Measurements from ENCODE around the gene WNT11.

Gene WNT11

DNA sequence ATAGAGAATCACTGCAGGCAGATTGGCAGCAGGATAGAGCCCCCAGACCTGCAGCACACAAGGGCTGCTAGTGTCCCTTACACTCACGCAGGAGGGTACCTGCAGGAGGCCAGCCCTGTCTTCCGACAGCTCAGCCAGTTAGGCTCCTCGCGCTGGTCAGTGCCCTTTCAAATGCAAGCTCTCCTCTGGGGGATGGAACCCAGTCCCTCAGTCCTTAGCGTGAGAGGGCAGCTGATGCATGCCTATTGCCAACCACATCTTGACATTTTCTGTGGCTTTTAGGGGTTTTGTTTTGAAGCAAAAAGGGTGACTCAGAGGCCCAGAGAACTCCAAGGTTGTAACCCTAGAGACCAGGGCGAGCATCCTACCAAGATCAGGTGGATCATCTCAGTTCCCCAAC is 40.0 kb downstream of the WNT11 start:
- no peak for ATAC-seq (replicated peaks; ENCODE audit: extremely low read depth, poor library complexity, severe bottlenecking)

DNA sequence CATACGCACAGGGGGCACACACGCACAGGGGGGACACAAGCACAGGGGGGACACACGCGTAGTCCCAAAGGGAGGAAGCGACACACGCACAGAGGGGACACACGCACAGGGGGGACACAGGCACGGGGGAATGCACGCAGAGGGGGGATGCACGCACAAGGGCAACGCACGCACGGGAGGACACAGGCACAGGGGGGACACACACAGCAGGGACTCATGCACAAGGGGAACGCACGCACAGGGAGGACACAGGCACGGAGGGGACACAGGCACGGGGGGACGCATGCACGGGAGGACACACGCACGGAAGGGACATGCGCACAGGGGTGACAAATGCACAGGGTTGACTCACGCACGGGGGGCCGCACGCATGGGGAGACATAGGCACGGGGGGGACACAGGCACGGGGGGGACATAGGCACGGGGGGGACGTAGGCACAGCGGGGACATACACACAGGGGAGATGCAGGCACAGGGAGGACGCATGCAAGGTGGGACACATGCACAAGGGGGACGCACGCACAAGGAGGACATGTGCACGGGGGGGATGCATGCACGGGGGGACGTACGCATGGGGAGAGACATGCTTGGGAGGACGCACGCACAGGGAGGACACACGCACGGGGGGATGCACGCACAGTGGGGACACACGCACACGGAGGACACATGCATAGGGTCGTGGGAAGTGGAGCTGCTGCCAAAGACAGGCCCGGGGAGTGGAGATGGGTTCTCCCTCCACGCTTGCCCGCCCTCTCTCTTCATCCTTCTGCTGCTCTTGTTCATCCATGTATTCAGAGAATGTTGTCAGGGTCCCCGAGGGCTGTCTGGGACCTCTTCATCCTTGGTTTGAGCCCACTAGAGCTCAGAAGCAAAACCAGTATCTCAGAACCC is 41.2 kb downstream of the WNT11 start:
- ATAC-seq (replicated peaks; ENCODE audit: extremely low read depth, poor library complexity, severe bottlenecking) (no peak), DNase-seq (ENCODE audit: low spot score in 2 of 2) (no peak)
- no peaks in the 10 kb centered on the region for H3K9me3 Mint-ChIP-seq
- H3K27me3 Mint-ChIP-seq, result no peaks in the 10 kb centered on the region
- H3K4me1 Mint-ChIP-seq, result no peaks in the 10 kb centered on the region
- H3K27ac Mint-ChIP-seq (ENCODE audit: low read depth), result no peak overlapping the region
- H3K36me3 Mint-ChIP-seq (ENCODE audit: insufficient read depth), result no peaks in the 10 kb centered on the region
- H3K4me3 Mint-ChIP-seq, result no peak overlapping the region

More for the DNA sequence above, 40.0 kb downstream of the WNT11 start:
- no peaks in the 10 kb centered on the region for H3K36me3 Mint-ChIP-seq (ENCODE audit: insufficient read depth)
- no peaks in the 10 kb centered on the region for H3K9me3 Mint-ChIP-seq
- H3K4me3 Mint-ChIP-seq, result no peak overlapping the region
- no peaks in the 10 kb centered on the region for H3K4me1 Mint-ChIP-seq
- no peaks in the 10 kb centered on the region for H3K27me3 Mint-ChIP-seq
- H3K27ac Mint-ChIP-seq (ENCODE audit: low read depth), result no peak overlapping the region
- no peak for DNase-seq (ENCODE audit: low spot score in 2 of 2)

DNA sequence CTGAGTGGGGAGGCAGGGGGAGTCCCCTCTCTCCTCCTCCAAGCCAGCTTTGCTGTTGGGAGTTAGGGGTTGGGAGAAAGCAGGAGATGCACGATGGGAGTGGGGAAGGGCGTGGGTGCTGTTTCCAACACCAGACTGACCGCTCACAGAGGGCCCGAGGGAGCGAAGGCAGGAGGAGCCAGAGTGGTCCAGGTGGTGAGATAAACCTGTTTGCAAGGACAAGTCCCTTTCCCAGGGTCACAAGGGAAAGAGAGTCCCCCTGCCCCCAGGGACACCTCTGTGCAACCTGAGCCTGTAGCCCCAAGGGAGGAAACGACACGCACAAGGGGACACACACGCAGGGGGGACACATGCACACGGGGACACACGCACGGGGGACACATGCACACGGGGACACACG is 42.2 kb downstream of the WNT11 start:
- DNase-seq (ENCODE audit: low spot score in 2 of 2), result no peak
- no peaks in the 10 kb centered on the region for H3K27me3 Mint-ChIP-seq
- no peak overlapping the region for H3K4me3 Mint-ChIP-seq
- H3K4me1 Mint-ChIP-seq, result no peaks in the 10 kb centered on the region
- H3K27ac Mint-ChIP-seq (ENCODE audit: low read depth), result no peak overlapping the region
- no peak for ATAC-seq (replicated peaks; ENCODE audit: extremely low read depth, poor library complexity, severe bottlenecking)
- H3K36me3 Mint-ChIP-seq (ENCODE audit: insufficient read depth), result no peaks in the 10 kb centered on the region
- no peaks in the 10 kb centered on the region for H3K9me3 Mint-ChIP-seq

DNA sequence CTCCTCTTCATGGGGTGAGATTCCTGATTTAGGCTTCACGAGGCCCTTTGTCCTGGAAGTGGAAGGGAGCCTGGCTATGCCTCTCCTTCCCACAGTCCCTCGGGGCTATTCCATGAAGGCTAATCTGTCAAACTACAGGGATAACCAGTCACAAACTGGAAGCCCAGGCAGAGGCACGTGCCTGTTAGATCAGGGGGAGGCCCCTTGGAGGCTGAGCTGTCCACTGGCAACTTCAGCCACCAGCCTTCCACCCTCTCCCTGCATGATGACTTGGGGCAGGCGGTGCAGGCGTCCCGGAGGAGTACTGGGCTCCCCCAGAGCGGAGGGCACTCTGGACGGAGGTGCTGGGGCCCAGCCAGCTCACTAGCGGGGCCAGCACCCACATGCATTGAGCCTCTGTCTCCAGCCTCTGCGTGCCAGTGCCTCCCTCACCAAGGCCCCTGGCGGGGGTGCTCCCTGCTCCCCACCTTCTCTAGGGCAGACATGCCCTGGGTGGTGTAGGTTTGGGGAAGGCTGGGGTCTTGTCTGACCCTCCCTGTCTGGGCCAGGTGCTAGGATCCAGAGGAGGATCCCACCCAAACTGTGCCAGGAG is 42.9 kb downstream of the WNT11 start:
- Mint-ChIP-seq H3K4me1 (no peaks in the 10 kb centered on the region), H3K36me3 (ENCODE audit: insufficient read depth) (no peaks in the 10 kb centered on the region), H3K4me3 (no peak overlapping the region), H3K27me3 (no peaks in the 10 kb centered on the region), H3K27ac (ENCODE audit: low read depth) (no peak overlapping the region), H3K9me3 (no peaks in the 10 kb centered on the region)
- DNase-seq (ENCODE audit: low spot score in 2 of 2) (no peak), ATAC-seq (replicated peaks; ENCODE audit: extremely low read depth, poor library complexity, severe bottlenecking) (no peak)

DNA sequence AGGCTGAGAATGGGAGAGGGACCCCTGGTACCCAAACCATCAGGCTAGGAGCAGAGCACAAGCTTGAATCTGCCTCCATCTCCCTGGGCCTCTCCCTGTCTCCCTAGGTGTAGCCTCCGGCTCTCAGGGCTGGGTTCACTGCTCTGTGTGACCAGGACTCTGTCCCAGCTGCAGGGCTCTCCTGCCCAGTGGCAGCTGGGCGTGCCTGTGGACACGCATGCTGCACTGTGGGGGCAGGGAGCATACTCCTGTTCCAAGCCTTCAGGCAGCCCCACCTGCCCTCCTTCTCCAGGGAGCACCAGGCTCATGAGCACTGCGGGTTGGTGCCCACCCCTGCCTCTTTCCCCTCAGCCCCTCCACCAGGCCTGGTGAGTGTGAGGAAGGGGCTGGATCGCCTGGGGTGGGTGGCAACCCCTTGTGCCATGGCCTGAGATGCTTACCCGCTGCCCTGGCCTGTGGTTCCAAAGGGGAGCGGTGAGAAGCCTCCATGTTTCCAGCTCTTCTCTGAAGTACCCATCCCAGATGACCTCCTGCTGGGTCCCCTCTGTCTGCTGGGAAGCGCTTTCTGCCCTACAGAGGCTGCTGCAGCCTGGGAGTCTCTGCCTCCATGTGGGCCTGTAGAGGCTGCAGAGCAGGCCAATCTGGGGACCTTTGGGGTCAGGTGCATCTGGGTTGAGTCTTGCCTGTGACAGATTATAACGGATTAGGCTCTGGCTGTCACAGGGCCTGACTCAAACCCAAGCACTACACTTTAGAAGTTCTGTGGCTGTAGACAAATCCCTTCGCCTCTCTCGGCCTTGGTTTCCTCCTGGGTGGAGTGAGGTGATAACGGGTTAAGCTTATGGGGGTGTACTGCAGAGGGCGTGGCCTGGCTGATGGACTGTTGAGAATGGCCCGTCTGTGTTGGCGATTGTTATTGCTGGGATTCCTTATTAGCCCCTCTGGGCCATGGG is 43.7 kb downstream of the WNT11 start:
- ATAC-seq (replicated peaks; ENCODE audit: extremely low read depth, poor library complexity, severe bottlenecking) (no peak), DNase-seq (ENCODE audit: low spot score in 2 of 2) (no peak)
- Mint-ChIP-seq H3K27me3 (no peaks in the 10 kb centered on the region), H3K9me3 (no peaks in the 10 kb centered on the region), H3K36me3 (ENCODE audit: insufficient read depth) (no peaks in the 10 kb centered on the region), H3K27ac (ENCODE audit: low read depth) (no peak overlapping the region), H3K4me3 (no peak overlapping the region), H3K4me1 (no peaks in the 10 kb centered on the region)

DNA sequence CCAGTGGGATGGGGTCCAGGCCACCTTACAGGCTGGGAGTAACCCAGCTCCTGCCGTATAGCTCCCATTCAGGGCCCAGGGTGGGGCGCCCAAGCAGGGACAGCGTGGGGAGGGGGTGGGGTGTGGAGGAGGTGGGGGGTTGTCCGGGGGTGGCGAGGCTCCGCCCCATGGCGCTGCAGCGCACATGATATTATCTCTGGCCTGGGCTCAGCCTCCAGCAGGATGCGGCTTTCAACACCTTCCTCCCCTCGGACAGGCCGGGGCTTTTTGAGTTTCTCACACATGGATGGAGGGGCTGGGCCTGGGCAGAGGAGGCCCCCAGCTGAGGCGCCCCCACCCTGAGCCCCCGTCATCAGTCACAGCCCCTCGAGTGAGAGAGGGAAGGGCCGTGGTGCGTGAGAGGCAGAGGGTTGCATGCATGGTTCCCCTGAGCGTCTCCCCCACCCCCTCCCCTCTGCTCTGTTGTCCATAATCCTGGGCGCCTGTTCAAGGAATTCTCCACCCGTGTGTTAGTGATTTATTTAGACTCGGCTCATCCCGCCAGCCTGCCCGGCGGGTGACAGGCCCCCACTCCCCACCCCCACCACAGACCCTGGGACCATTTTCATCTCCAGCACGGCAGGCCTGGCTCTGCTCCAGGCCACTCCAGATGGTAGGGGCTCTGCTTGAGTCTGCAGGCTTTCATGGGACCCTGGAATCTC is 44.9 kb downstream of the WNT11 start:
- DNase-seq (ENCODE audit: low spot score in 2 of 2) (no peak), ATAC-seq (replicated peaks; ENCODE audit: extremely low read depth, poor library complexity, severe bottlenecking) (peak; percentile 36)
- no peaks in the 10 kb centered on the region for H3K36me3 Mint-ChIP-seq (ENCODE audit: insufficient read depth)
- H3K9me3 Mint-ChIP-seq, result no peaks in the 10 kb centered on the region
- H3K4me3 Mint-ChIP-seq, result no peak overlapping the region
- H3K4me1 Mint-ChIP-seq, result no peaks in the 10 kb centered on the region
- peak overlapping the region; percentile 41 for H3K27ac Mint-ChIP-seq (ENCODE audit: low read depth)
- H3K27me3 Mint-ChIP-seq, result no peaks in the 10 kb centered on the region

DNA sequence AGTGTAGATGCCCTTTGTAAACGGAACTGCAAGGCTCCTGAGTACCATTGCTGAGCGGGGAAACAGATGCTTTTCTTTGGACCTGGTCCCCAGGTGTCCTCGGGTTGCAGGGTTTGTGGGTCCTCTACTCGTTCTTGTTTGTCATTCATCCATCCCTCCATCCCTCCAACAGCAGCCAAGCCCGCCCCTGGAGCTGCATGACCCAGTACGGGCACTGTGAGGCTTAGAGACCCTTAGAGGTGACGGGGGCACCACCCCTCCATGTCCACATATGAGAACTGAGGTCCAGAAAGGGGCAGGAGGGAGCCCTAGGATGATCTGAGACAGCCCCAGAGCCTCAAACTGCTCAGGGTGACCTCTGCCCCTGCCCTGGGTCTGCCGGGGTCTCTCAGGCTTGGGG is 45.4 kb downstream of the WNT11 start:
- no peaks in the 10 kb centered on the region for H3K9me3 Mint-ChIP-seq
- DNase-seq (ENCODE audit: low spot score in 2 of 2) (no peak), ATAC-seq (replicated peaks; ENCODE audit: extremely low read depth, poor library complexity, severe bottlenecking) (no peak)
- H3K4me1 Mint-ChIP-seq, result no peaks in the 10 kb centered on the region
- no peaks in the 10 kb centered on the region for H3K36me3 Mint-ChIP-seq (ENCODE audit: insufficient read depth)
- H3K27ac Mint-ChIP-seq (ENCODE audit: low read depth), result peak overlapping the region; percentile 41
- no peak overlapping the region for H3K4me3 Mint-ChIP-seq
- H3K27me3 Mint-ChIP-seq, result no peaks in the 10 kb centered on the region

DNA sequence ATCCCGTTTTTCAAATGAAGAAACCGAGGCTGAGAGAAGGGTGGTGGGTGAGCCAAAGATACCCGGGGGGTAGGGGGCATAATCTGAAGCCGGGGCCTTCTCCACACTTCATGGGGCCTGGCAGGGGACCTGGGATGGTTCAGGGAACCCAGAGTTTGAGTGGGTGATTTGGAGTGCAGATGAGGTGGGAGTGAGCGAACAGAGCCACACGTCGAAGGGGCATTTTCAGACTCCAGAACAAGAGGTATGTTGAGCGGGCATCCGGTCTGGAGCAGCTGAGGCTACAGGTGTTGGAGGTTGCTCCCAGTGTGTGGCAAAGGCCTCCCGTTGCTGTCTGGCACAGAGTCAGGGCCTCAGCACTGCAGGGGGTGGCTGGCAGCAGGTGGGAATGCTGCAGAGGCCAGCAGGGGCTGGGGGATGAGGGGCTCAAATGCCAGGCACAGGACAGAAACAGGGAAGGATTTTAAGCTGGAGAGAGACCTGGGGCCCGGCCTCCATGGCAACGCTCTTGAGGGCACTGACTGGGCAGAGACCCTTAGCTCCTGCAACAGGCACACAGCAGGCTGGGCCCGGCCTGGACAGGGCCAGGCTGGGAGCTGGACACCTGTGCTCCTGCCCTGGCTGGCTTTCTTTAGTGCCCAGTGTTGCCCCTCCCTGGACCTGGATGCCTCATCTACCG is 46.2 kb downstream of the WNT11 start:
- H3K9me3 Mint-ChIP-seq, result no peaks in the 10 kb centered on the region
- H3K4me3 Mint-ChIP-seq, result no peak overlapping the region
- no peak for DNase-seq (ENCODE audit: low spot score in 2 of 2)
- no peaks in the 10 kb centered on the region for H3K4me1 Mint-ChIP-seq
- no peak overlapping the region for H3K27ac Mint-ChIP-seq (ENCODE audit: low read depth)
- no peaks in the 10 kb centered on the region for H3K36me3 Mint-ChIP-seq (ENCODE audit: insufficient read depth)
- no peaks in the 10 kb centered on the region for H3K27me3 Mint-ChIP-seq
- no peak for ATAC-seq (replicated peaks; ENCODE audit: extremely low read depth, poor library complexity, severe bottlenecking)

DNA sequence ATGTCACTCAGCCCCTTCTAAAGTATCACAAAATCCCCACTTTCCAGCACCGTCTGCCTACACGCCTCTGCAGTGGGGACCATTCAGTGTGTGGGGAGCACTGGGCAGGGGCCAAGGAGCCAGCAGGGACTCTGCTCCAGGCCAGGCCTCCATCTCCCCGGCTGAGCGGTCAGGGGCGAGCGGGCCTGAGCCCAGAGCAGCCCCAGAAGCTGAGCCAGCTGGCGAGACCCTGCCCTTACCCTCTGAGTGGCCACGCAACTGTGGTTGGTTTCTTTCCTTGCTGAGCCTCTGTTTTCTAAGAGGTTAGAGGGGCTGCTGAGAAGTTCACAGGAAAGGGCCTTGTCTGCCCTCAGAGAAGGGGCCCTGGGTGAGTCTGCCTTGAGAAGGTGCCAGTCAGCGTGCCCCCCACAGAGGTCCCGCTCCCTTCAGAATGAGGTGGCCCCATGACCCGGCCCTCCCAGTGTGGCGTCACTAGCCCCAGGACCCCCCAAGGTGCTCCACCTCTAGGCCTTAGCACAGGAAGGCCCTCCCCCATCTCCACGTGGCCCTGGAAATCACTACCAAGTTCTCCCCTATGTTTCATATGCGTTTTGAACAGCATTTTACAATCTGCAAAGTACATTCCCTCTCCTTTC is 46.9 kb downstream of the WNT11 start:
- Mint-ChIP-seq H3K4me3 (no peak overlapping the region), H3K9me3 (no peaks in the 10 kb centered on the region), H3K36me3 (ENCODE audit: insufficient read depth) (peaks cover under 1% of the 10 kb centered on the region), H3K4me1 (peaks cover 2% of the 10 kb centered on the region), H3K27me3 (no peaks in the 10 kb centered on the region), H3K27ac (ENCODE audit: low read depth) (no peak overlapping the region)
- DNase-seq (ENCODE audit: low spot score in 2 of 2) (no peak), ATAC-seq (replicated peaks; ENCODE audit: extremely low read depth, poor library complexity, severe bottlenecking) (no peak)

DNA sequence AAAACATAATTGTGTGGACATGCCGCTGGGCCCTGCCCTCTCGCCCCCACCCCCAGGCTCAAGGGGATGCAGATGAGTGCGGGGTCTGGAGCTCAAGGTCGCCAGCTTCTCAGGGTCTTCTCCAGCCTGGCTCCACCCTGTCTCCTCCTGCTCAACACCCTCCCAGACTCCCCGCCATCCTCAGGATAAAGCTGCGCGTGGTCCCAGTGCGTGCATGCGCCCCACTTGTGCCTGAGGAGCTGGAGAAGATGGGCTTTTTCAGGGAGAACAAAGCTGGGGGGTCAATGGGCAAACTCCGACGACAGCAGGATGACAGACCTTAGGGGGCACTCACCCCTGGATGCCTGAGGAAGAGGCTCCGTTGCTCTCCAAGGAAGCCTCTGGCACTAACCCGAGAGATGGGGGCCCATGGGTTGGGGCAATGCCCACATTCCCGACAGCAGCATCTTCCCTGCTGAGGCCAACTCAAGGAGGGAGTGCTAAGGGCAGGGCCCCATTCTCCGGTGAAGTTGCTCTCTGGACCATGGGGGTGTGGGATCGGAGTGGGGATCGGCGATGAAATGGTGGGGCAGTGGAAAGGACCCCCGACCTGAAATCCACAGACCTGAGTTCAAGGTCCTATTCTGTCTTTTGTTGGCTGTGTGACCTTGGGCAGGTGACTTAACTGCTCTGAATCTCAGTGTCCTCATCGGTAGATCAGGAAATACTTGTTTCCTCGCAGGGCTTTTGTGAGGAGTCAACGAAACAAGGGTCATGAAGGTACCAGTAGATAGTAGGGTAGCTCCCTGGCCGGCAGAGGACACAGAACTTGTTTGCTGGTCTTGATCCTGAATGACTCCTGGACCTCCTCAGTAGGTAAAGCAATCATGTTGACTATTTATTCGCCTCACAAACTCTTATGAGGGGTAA is 47.7 kb downstream of the WNT11 start:
- Mint-ChIP-seq H3K27me3 (no peaks in the 10 kb centered on the region), H3K4me1 (peaks cover 9% of the 10 kb centered on the region), H3K9me3 (no peaks in the 10 kb centered on the region), H3K27ac (ENCODE audit: low read depth) (no peak overlapping the region), H3K4me3 (no peak overlapping the region), H3K36me3 (ENCODE audit: insufficient read depth) (peaks cover 2% of the 10 kb centered on the region)
- no peak for DNase-seq (ENCODE audit: low spot score in 2 of 2)
- ATAC-seq (replicated peaks; ENCODE audit: extremely low read depth, poor library complexity, severe bottlenecking), result no peak

DNA sequence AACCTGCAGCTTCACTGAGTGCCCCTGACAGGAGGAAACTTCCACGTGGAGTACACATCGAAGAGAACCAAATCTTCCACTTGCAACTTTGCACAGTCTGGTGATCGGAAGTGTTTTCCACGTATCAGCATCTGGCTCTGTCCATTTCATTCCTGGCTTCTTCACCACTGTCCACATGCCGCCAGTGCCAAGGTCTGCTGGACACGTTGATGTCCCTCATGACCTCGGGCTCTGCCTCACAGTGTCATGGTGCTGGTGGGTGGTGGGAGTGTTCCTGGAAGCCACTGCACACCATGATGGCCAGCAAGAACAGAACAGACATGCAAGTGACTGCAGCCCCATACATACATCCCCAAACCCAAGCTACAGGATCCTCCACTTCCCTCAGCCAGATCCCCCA is 48.4 kb downstream of the WNT11 start:
- H3K27me3 Mint-ChIP-seq, result no peaks in the 10 kb centered on the region
- no peaks in the 10 kb centered on the region for H3K9me3 Mint-ChIP-seq
- DNase-seq (ENCODE audit: low spot score in 2 of 2), result no peak
- H3K4me1 Mint-ChIP-seq, result peaks cover 17% of the 10 kb centered on the region
- H3K36me3 Mint-ChIP-seq (ENCODE audit: insufficient read depth), result peaks cover 2% of the 10 kb centered on the region
- H3K4me3 Mint-ChIP-seq, result no peak overlapping the region
- ATAC-seq (replicated peaks; ENCODE audit: extremely low read depth, poor library complexity, severe bottlenecking), result no peak
- no peak overlapping the region for H3K27ac Mint-ChIP-seq (ENCODE audit: low read depth)
